Neural progenitor cell (in vitro differentiated cells): ENCODE results near the gene WHAMM.

Experiments used
- EZH2 ChIP-seq: fragments of 200-600 bp; sonication (generic); IDR thresholded peaks from 2 replicates; pipeline ENCODE4 v1.6.1; 2017; ENCODE audit warnings: antibody characterized with exemption, mild to moderate bottlenecking, moderate library complexity
- TF ChIP-seq, protein P1 (sequence below): fragments of 200-600 bp; sonication (generic); IDR thresholded peaks from 2 replicates; pipeline ENCODE4 v1.5.1; 2017; ENCODE audit warnings: antibody characterized with exemption, mild to moderate bottlenecking

DNA sequence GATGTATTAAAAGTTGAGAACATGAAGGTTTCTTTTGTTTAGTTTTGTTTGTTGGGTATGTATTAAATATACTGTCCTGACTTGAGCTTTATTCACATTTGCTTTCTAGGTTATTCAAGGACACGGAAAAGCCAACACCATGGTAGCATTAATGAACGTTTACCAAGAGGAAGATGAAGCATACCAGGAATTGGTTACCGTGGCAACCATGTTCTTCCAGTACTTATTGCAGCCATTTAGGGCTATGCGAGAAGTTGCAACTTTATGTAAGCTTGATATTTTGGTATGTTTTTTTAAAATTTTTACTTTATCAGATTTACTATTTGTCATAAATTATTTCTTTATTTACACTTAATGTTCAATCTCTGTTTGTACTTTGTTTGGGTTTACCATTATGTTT lies 3.6 kb downstream of the WHAMM start:
- TF ChIP-seq, protein P1, sequence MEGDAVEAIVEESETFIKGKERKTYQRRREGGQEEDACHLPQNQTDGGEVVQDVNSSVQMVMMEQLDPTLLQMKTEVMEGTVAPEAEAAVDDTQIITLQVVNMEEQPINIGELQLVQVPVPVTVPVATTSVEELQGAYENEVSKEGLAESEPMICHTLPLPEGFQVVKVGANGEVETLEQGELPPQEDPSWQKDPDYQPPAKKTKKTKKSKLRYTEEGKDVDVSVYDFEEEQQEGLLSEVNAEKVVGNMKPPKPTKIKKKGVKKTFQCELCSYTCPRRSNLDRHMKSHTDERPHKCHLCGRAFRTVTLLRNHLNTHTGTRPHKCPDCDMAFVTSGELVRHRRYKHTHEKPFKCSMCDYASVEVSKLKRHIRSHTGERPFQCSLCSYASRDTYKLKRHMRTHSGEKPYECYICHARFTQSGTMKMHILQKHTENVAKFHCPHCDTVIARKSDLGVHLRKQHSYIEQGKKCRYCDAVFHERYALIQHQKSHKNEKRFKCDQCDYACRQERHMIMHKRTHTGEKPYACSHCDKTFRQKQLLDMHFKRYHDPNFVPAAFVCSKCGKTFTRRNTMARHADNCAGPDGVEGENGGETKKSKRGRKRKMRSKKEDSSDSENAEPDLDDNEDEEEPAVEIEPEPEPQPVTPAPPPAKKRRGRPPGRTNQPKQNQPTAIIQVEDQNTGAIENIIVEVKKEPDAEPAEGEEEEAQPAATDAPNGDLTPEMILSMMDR, result no peak
- TF ChIP-seq EZH2, result no peak
